PC-9 (cell line): ENCODE results near the gene LARP4B. TPM values are rescaled to one million over a fixed set of nuclear protein-coding genes. Genes with fewer than 3 reads are reported as not detected.

ENCODE experiments used
- BruUV-seq: library from RNA; stranded (reverse); fragments of 400-500 nt; replicated peaks from 2 replicates; lab custom pipeline; 2021; lab: Mats Ljungman, UMichigan
- CTCF ChIA-PET: fragments of 300-600 bp; sonication (Branson Sonifier 250); formaldehyde crosslinking; loops from one replicate; lab custom pipeline; 2022; ENCODE audit warnings: antibody characterized with exemption; lab: Charles Lee
- POLR2A ChIA-PET: fragments of 300-600 bp; sonication (Branson Sonifier 250); formaldehyde crosslinking; loops from one replicate; lab custom pipeline; 2022; ENCODE audit warnings: antibody characterized with exemption; ENCODE audit not compliant: unreplicated experiment; lab: Charles Lee
- DNase-seq, 2 experiments: peaks; one replicate each; pipeline versions ENCODE4 v3.0.0 to v3.0.0-alpha.2; 2015 to 2022; ENCODE audit warnings: mixed read lengths in 1 of 2
- H2AFZ ChIP-seq: fragments of 200-600 bp; sonication (generic); 2 replicates; pipeline ENCODE4 v1.8.1; 2017; ENCODE audit warnings: antibody characterized with exemption
- H3F3A ChIP-seq: fragments of 200-600 bp; sonication (generic); 2 replicates; pipeline ENCODE4 v1.8.1; 2017; ENCODE audit warnings: antibody characterized with exemption, mild to moderate bottlenecking, low read depth; ENCODE audit not compliant: insufficient read depth
- H3K27ac ChIP-seq: fragments of 200-600 bp; sonication (generic); 2 replicates; pipeline ENCODE4 v1.6.1; 2016; ENCODE audit warnings: mixed run types
- H3K27me3 ChIP-seq: fragments of 200-600 bp; sonication (generic); 2 replicates; pipeline ENCODE4 v1.6.1; 2016; ENCODE audit warnings: low read depth, mixed run types; ENCODE audit not compliant: insufficient read depth
- H3K36me3 ChIP-seq: fragments of 200-600 bp; sonication (generic); 2 replicates; pipeline ENCODE4 v1.6.1; 2016; ENCODE audit warnings: low read depth, mixed run types
- H3K4me1 ChIP-seq: fragments of 200-600 bp; sonication (generic); replicated peaks from 2 replicates; pipeline ENCODE4 v1.6.1; 2016; ENCODE audit warnings: mixed run types; ENCODE audit not compliant: insufficient read depth
- H3K4me2 ChIP-seq: fragments of 200-600 bp; sonication (generic); 2 replicates; pipeline ENCODE4 v1.6.1; 2017; ENCODE audit warnings: mixed run types
- H3K4me3 ChIP-seq: fragments of 200-600 bp; sonication (generic); 2 replicates; pipeline ENCODE4 v1.6.1; 2016; ENCODE audit warnings: mixed run types
- H3K79me2 ChIP-seq: fragments of 200-600 bp; sonication (generic); 2 replicates; pipeline ENCODE4 v1.6.1; 2017; ENCODE audit warnings: low read depth, mixed run types
- H3K9me2 ChIP-seq: fragments of 200-600 bp; sonication (generic); 2 replicates; pipeline ENCODE4 v1.8.1; 2017; ENCODE audit warnings: mild to moderate bottlenecking; ENCODE audit not compliant: insufficient read depth
- H3K9me3 ChIP-seq: fragments of 200-600 bp; sonication (generic); 2 replicates; pipeline ENCODE4 v1.8.1; 2016; ENCODE audit warnings: low read depth; ENCODE audit not compliant: insufficient read depth
- H4K20me1 ChIP-seq: fragments of 200-600 bp; sonication (generic); 2 replicates; pipeline ENCODE4 v1.8.1; 2017; ENCODE audit not compliant: insufficient read depth
- CTCF ChIP-seq: fragments of 200-600 bp; sonication (generic); conservative IDR thresholded peaks from 2 replicates; pipeline ENCODE4 v1.6.1; 2017; ENCODE audit warnings: mixed run types, antibody characterized with exemption, mild to moderate bottlenecking, moderate library complexity
- EZH2 ChIP-seq: fragments of 200-600 bp; sonication (generic); IDR thresholded peaks from 2 replicates; pipeline ENCODE4 v1.8.0; 2017; ENCODE audit warnings: antibody characterized with exemption, low read depth
- intact Hi-C: fragments of 100-400 bp; cut with micrococcal nuclease; formaldehyde crosslinking; loops from one replicate; pipeline ENCODE4 v1.10.0; 2022; ENCODE audit not compliant: unreplicated experiment
- total RNA-seq: library from RNA; stranded (reverse); gene quantifications from 2 replicates; pipeline ENCODE4 v1.2.3, GENCODE V29; 2021

The LARP4B gene
- total RNA-seq, 1 experiment from 2014 or later = 93.4 TPM

- BruUV-seq = no TSS peak
- Histone ChIP-seq H3K27ac (no peak overlapping the region), H2AFZ (no peak overlapping the region), H3K4me2 (no peak overlapping the region), H3K36me3 (no peaks in the 10 kb centered on the region; the same call in 1 of the 2 replicates), H3K4me1 (peaks cover 5% of the 10 kb centered on the region; the same call in 1 of the 2 replicates), H3K9me2 (no peaks in the 10 kb centered on the region), H3K27me3 (no peaks in the 10 kb centered on the region), H4K20me1 (peaks cover 97% of the 10 kb centered on the region), H3K79me2 (peaks cover 99% of the 10 kb centered on the region), H3F3A (peaks cover 4% of the 10 kb centered on the region; the same call in 1 of the 2 replicates), H3K9me3 (no peaks in the 10 kb centered on the region), H3K4me3 (no peak overlapping the region)
- TF ChIP-seq EZH2 (no peak), CTCF (no peak)
- ChIA-PET CTCF (no interaction called here), POLR2A (no interaction called here)
- no peak for DNase-seq
- intact Hi-C loops = no loop called here
Observed at GRCh38 chr10:923844-924523, 7.5 kb downstream of the LARP4B start.

- H3K27me3 ChIP-seq = no peaks in the 10 kb centered on the region
- H3K27ac ChIP-seq = no peak overlapping the region
- H3K4me3 ChIP-seq = no peak overlapping the region
- no peaks in the 10 kb centered on the region for H3K36me3 ChIP-seq
- H2AFZ ChIP-seq = no peak overlapping the region
- H3K9me3 ChIP-seq = no peaks in the 10 kb centered on the region
- intact Hi-C loops = no loop called here
- TF ChIP-seq CTCF (no peak), EZH2 (no peak)
- H3F3A ChIP-seq = peaks cover under 1% of the 10 kb centered on the region; the same call in 1 of the 2 replicates
- CTCF ChIA-PET = no interaction called here
- H3K4me2 ChIP-seq = no peak overlapping the region
- no peak for DNase-seq
- no TSS peak for BruUV-seq
- no peaks in the 10 kb centered on the region for H3K4me1 ChIP-seq
- H4K20me1 ChIP-seq = peaks cover 91% of the 10 kb centered on the region
- peaks cover 99% of the 10 kb centered on the region for H3K79me2 ChIP-seq
- H3K9me2 ChIP-seq = no peaks in the 10 kb centered on the region
- POLR2A ChIA-PET = no interaction called here
Observed at GRCh38 chr10:921471-922414, 9.8 kb downstream of the LARP4B start.

GRCh38 chr10:920450-920849 is 11.1 kb downstream of the LARP4B start:
- no peak for DNase-seq
- no peaks in the 10 kb centered on the region for H3F3A ChIP-seq
- no peaks in the 10 kb centered on the region for H3K4me1 ChIP-seq
- H3K79me2 ChIP-seq = peaks cover 99% of the 10 kb centered on the region
- no peak for TF ChIP-seq CTCF
- no peak for TF ChIP-seq EZH2
- no peak overlapping the region for H3K27ac ChIP-seq
- H3K9me3 ChIP-seq = no peaks in the 10 kb centered on the region
- no peak overlapping the region for H2AFZ ChIP-seq
- H3K27me3 ChIP-seq = no peaks in the 10 kb centered on the region
- no peaks in the 10 kb centered on the region for H3K9me2 ChIP-seq
- H3K4me3 ChIP-seq = no peak overlapping the region
- no peak overlapping the region for H3K4me2 ChIP-seq
- no peaks in the 10 kb centered on the region for H3K36me3 ChIP-seq
- no TSS peak for BruUV-seq
- POLR2A ChIA-PET = interaction anchor here (0.7 kb wide), 1 partner anchor 47 kb away, joined by 8 read pairs; no protein-coding TSS in a partner anchor
- H4K20me1 ChIP-seq = peaks cover 78% of the 10 kb centered on the region
- intact Hi-C loops = no loop called here
- CTCF ChIA-PET = no interaction called here
